Endometrial microvascular endothelial cells (primary cell): ENCODE measurements around the gene RPS6KL1. TPM values are rescaled to one million over a fixed set of nuclear protein-coding genes. Genes with fewer than 3 reads are reported as not detected.

Experiments
- in situ Hi-C: cut with HindIII; loops from 2 replicates; pipeline ENCODE4 v1.10.0; 2017; ENCODE audit warnings: low sequenced_read_pairs, low pct_unique_long_range_greater_than_20kb; ENCODE audit errors: inconsistent ontology term
- total RNA-seq: library from RNA; depleted of rRNA; stranded (reverse); fragments of >200 nt; gene quantifications from one replicate; pipeline ENCODE4 v1.2.3, GENCODE V29; 2015; ENCODE audit errors: inconsistent ontology term

Gene RPS6KL1
- total RNA-seq, 1 donor from 2014 or later: 25.0 TPM

- in situ Hi-C loops: no loop called here
These were observed 31.3 kb upstream of the RPS6KL1 start for GRCh38 chr14:74954232-74954946.

GRCh38 chr14:74953686-74954085 is 30.6 kb upstream of the RPS6KL1 start:
- in situ Hi-C loops: no loop called here

- in situ Hi-C loops: no loop called here
These were observed 29.8 kb upstream of the RPS6KL1 start for GRCh38 chr14:74952697-74953484.

GRCh38 chr14:74952180-74952665 is 29.2 kb upstream of the RPS6KL1 start:
- in situ Hi-C loops: no loop called here

- in situ Hi-C loops: no loop called here
These were observed 28.6 kb upstream of the RPS6KL1 start for GRCh38 chr14:74951443-74952179.

GRCh38 chr14:74950795-74951442 is 27.9 kb upstream of the RPS6KL1 start:
- in situ Hi-C loops: no loop called here

- in situ Hi-C loops: no loop called here
These were observed 27.0 kb upstream of the RPS6KL1 start for GRCh38 chr14:74949859-74950573.

- in situ Hi-C loops: no loop called here
These were observed 26.1 kb upstream of the RPS6KL1 start for GRCh38 chr14:74949191-74949601.

- in situ Hi-C loops: no loop called here
These were observed 25.4 kb upstream of the RPS6KL1 start for GRCh38 chr14:74948228-74949175.

GRCh38 chr14:74947353-74948227 is 24.5 kb upstream of the RPS6KL1 start:
- in situ Hi-C loops: no loop called here

- in situ Hi-C loops: no loop called here
These were observed 23.7 kb upstream of the RPS6KL1 start for GRCh38 chr14:74946659-74947281.

- in situ Hi-C loops: no loop called here
These were observed 23.0 kb upstream of the RPS6KL1 start for GRCh38 chr14:74945852-74946658.

GRCh38 chr14:74945261-74945851 is 22.3 kb upstream of the RPS6KL1 start:
- in situ Hi-C loops: no loop called here

- in situ Hi-C loops: no loop called here
These were observed 19.5 kb upstream of the RPS6KL1 start for GRCh38 chr14:74942608-74943007.

- in situ Hi-C loops: no loop called here
These were observed 19.1 kb upstream of the RPS6KL1 start for GRCh38 chr14:74942181-74942580.
